ENCODE results near the gene AUTS2.

- TF ChIP-seq EZH2 (IDR thresholded peaks at IDR 0.05; ENCODE audit: low read depth, low read length, severe bottlenecking) (no peak), CREB1 (IDR thresholded peaks at IDR 0.05) (no peak)
These were observed 742.0 kb downstream of the AUTS2 start for GRCh38 chr7:70340236-70340635.
